DOHH2 (cell line): ENCODE measurements around the gene CHMP5.

ENCODE experiments used
- H3F3A ChIP-seq: fragments of 200-600 bp; sonication (generic), shearing (Covaris generic); 2 replicates; pipeline ENCODE4 v1.6.0; 2016; ENCODE audit warnings: antibody characterized with exemption, mild to moderate bottlenecking; ENCODE audit not compliant: control insufficient read depth, insufficient read depth
- H3K27ac ChIP-seq: fragments of 200-600 bp; sonication (generic); 2 replicates; pipeline ENCODE4 v1.5.1; 2014; ENCODE audit warnings: low read depth, mild to moderate bottlenecking, low read length, moderate library complexity
- H3K27me3 ChIP-seq: fragments of 200-600 bp; sonication (generic); 2 replicates; pipeline ENCODE4 v1.6.1; 2014; ENCODE audit warnings: mild to moderate bottlenecking, low read length, mixed read lengths; ENCODE audit not compliant: control insufficient read depth
- H3K36me3 ChIP-seq: fragments of 200-600 bp; sonication (generic); 2 replicates; pipeline ENCODE4 v1.6.1; 2014; ENCODE audit warnings: mild to moderate bottlenecking, low read length, moderate library complexity, mixed read lengths; ENCODE audit not compliant: control insufficient read depth
- H3K4me1 ChIP-seq: fragments of 200-600 bp; sonication (generic); 2 replicates; pipeline ENCODE4 v1.6.1; 2014; ENCODE audit warnings: mild to moderate bottlenecking, low read length, mixed read lengths; ENCODE audit not compliant: control insufficient read depth
- H3K4me2 ChIP-seq: fragments of 200-600 bp; sonication (generic); 2 replicates; pipeline ENCODE4 v1.6.0; 2014; ENCODE audit warnings: mild to moderate bottlenecking, low read length, moderate library complexity
- H3K4me3 ChIP-seq: fragments of 200-600 bp; sonication (generic); 2 replicates; pipeline ENCODE4 v1.5.1; 2014; ENCODE audit warnings: mild to moderate bottlenecking, low read length, mixed read lengths
- H3K79me2 ChIP-seq: fragments of 200-600 bp; sonication (generic); 2 replicates; pipeline ENCODE4 v1.6.1; 2014; ENCODE audit warnings: mild to moderate bottlenecking, low read length, mixed read lengths; ENCODE audit not compliant: control insufficient read depth
- H3K9me2 ChIP-seq: fragments of 200-600 bp; sonication (generic); replicated peaks from 2 replicates; pipeline ENCODE4 v1.6.1; 2014; ENCODE audit warnings: mild to moderate bottlenecking, low read length, mixed read lengths; ENCODE audit not compliant: control insufficient read depth
- H3K9me3 ChIP-seq: fragments of 200-600 bp; sonication (generic); 2 replicates; pipeline ENCODE4 v1.6.1; 2014; ENCODE audit warnings: antibody characterized with exemption, low read length, mixed read lengths; ENCODE audit not compliant: control insufficient read depth, insufficient read depth
- H4K20me1 ChIP-seq: fragments of 200-600 bp; sonication (generic); 2 replicates; pipeline ENCODE4 v1.6.0; 2014; ENCODE audit warnings: low read depth, mild to moderate bottlenecking, antibody characterized with exemption, low read length, moderate library complexity; ENCODE audit not compliant: control insufficient read depth, insufficient read depth
- EZH2phosphoT487 ChIP-seq: fragments of 200-600 bp; sonication (generic); IDR thresholded peaks from 2 replicates; pipeline ENCODE4 v1.6.1; 2017; ENCODE audit warnings: borderline replicate concordance, mild to moderate bottlenecking, antibody characterized with exemption, low read length, moderate library complexity, mixed read lengths
- TF ChIP-seq, protein P1 (sequence below): fragments of 200-600 bp; sonication (generic); IDR thresholded peaks from one replicate; pipeline ENCODE4 v1.5.1; 2014; ENCODE audit warnings: antibody characterized with exemption, mild to moderate bottlenecking, low read depth, low read length; ENCODE audit not compliant: poor library complexity, severe bottlenecking

CHMP5 gene

DNA sequence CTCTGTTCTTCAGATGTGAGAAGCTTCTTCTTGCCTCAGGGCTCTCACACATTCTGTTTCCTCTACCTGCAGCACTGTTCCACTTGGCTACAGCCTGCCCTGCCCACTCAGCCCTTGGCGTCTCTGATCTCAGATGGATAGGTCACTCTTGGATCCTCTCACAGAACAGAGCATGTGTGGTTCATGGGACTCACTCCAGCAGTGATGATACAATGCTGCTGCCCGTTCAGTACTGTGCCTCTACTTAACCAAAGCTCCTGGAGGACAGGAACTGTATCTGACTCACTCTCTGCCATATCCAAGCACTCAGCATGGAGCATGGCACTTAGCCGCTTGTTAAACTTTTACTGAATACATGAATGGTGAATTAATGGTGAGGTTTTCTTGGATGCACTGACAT lies 28.3 kb upstream of the CHMP5 start:
- H3K4me2 ChIP-seq = no peak overlapping the region
- no peaks in the 10 kb centered on the region for H3K9me3 ChIP-seq
- H3F3A ChIP-seq = no peaks in the 10 kb centered on the region
- no peaks in the 10 kb centered on the region for H3K9me2 ChIP-seq
- H3K4me3 ChIP-seq = no peak overlapping the region
- H3K36me3 ChIP-seq = no peaks in the 10 kb centered on the region
- no peak for TF ChIP-seq EZH2phosphoT487
- TF ChIP-seq, protein P1, sequence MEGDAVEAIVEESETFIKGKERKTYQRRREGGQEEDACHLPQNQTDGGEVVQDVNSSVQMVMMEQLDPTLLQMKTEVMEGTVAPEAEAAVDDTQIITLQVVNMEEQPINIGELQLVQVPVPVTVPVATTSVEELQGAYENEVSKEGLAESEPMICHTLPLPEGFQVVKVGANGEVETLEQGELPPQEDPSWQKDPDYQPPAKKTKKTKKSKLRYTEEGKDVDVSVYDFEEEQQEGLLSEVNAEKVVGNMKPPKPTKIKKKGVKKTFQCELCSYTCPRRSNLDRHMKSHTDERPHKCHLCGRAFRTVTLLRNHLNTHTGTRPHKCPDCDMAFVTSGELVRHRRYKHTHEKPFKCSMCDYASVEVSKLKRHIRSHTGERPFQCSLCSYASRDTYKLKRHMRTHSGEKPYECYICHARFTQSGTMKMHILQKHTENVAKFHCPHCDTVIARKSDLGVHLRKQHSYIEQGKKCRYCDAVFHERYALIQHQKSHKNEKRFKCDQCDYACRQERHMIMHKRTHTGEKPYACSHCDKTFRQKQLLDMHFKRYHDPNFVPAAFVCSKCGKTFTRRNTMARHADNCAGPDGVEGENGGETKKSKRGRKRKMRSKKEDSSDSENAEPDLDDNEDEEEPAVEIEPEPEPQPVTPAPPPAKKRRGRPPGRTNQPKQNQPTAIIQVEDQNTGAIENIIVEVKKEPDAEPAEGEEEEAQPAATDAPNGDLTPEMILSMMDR = no peak
- peaks cover 6% of the 10 kb centered on the region for H3K27me3 ChIP-seq
- no peak overlapping the region for H3K27ac ChIP-seq
- no peaks in the 10 kb centered on the region for H4K20me1 ChIP-seq
- H3K79me2 ChIP-seq = no peaks in the 10 kb centered on the region
- no peaks in the 10 kb centered on the region for H3K4me1 ChIP-seq

GRCh38 chr9:33239921-33240320 lies 24.9 kb upstream of the CHMP5 start, which contains the start of gene SPINK4:
Gene SPINK4 (plus strand): TSS chr9:33240167. CDS start chr9:33240209, 42 bp downstream.
- H3K9me3 ChIP-seq = no peaks in the 10 kb centered on the region
- no peak within 1 kb of the TSS for H3K4me2 ChIP-seq
- no peaks in the 10 kb centered on the region for H3K4me1 ChIP-seq
- TF ChIP-seq EZH2phosphoT487 = no peak
- TF ChIP-seq, protein P1 = no peak
- H3K27me3 ChIP-seq = peaks cover 6% of the 10 kb centered on the region
- no peaks in the 10 kb centered on the region for H4K20me1 ChIP-seq
- H3K36me3 ChIP-seq = no peaks in the 10 kb centered on the region
- H3K79me2 ChIP-seq = no peaks in the 10 kb centered on the region
- H3K9me2 ChIP-seq = no peaks in the 10 kb centered on the region
- no peaks in the 10 kb centered on the region for H3F3A ChIP-seq
- no peak within 1 kb of the TSS for H3K27ac ChIP-seq
- H3K4me3 ChIP-seq = no peak within 1 kb of the TSS

DNA sequence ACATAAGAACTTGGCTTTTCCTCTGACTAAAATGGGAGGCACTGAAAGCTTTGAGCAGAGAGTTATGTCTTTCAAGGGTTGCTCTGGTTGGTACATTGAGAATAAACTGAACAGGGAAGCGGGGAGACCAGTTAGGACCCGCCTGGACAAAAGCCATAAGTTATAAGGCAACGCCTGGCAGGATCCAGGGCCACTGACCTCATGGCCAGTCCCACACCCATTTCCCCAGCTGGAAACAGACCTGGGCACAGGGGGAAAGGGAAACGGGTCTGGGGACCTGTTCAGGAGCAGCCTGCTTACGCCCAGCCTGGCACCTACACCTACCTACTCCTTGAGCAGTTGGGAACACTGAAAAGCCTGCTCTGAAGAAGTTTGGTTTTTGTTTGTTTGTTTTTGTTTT lies 23.6 kb upstream of the CHMP5 start:
- Histone ChIP-seq H3K79me2 (no peaks in the 10 kb centered on the region), H3K9me2 (no peaks in the 10 kb centered on the region), H3K4me3 (no peak overlapping the region), H3K27ac (no peak overlapping the region), H3K36me3 (no peaks in the 10 kb centered on the region), H3K4me1 (no peaks in the 10 kb centered on the region), H4K20me1 (no peaks in the 10 kb centered on the region), H3K4me2 (no peak overlapping the region), H3K27me3 (peaks cover 6% of the 10 kb centered on the region), H3F3A (no peaks in the 10 kb centered on the region), H3K9me3 (no peaks in the 10 kb centered on the region)
- TF ChIP-seq EZH2phosphoT487 = no peak
- TF ChIP-seq, protein P1 = no peak

DNA sequence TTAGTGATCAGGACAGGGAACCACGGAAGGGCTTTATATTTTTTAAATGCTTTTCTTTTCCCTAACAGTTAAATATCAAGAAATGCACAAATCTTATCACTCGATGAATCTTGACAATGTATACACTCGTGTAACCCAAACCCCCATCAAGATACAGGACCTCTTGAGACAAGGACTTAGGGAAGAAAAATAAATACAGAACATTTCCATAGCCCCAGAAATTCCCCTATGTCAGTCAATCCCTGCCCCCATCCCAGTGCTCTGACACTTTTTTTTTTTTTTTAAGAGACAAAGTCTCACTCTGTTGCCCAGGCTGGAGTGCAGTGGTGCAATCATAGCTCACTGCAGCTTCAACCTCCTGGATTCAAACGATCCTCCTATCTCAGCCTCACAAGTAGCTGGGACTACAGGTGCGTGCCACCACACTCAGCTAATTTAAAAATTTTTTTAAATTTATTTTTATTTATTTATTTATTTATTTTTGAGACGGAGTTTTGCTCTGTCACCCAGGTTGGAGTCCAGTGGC lies 22.2 kb upstream of the CHMP5 start:
- TF ChIP-seq, protein P1 = no peak
- TF ChIP-seq EZH2phosphoT487 = no peak
- Histone ChIP-seq H3K27ac (no peak overlapping the region), H3K27me3 (no peaks in the 10 kb centered on the region), H3K4me3 (no peak overlapping the region), H3K9me2 (no peaks in the 10 kb centered on the region), H3K9me3 (no peaks in the 10 kb centered on the region), H3K79me2 (no peaks in the 10 kb centered on the region), H3K36me3 (no peaks in the 10 kb centered on the region), H3F3A (no peaks in the 10 kb centered on the region), H4K20me1 (no peaks in the 10 kb centered on the region), H3K4me2 (no peak overlapping the region), H3K4me1 (no peaks in the 10 kb centered on the region)
